NB4 (cell line): ENCODE measurements around the gene MFSD6.

ENCODE experiments used
- DNase-seq: peaks from one replicate; pipeline ENCODE4 v3.0.0; 2010; ENCODE audit warnings: low read depth
- H3K4me3 ChIP-seq: one replicate; pipeline ENCODE4 v1.5.1; 2011; ENCODE audit warnings: mild to moderate bottlenecking, low read depth, low read length, moderate library complexity
- MYC ChIP-seq: IDR thresholded peaks from 2 replicates; pipeline ENCODE4 v1.6.1; 2011; ENCODE audit warnings: low read depth, low read length
- POLR2A ChIP-seq: IDR thresholded peaks from 2 replicates; pipeline ENCODE4 v1.6.1; 2011; ENCODE audit warnings: mild to moderate bottlenecking; ENCODE audit not compliant: insufficient read length; ENCODE audit errors: extremely low read depth
- TF ChIP-seq, protein P1 (sequence below): IDR thresholded peaks from 2 replicates; pipeline ENCODE4 v1.6.1; 2011; ENCODE audit warnings: low read depth, low read length
- TF ChIP-seq, protein P2 (sequence below): IDR thresholded peaks from one replicate; pipeline ENCODE4 v1.5.1; 2012; ENCODE audit warnings: low read depth, low read length

Gene MFSD6

DNA sequence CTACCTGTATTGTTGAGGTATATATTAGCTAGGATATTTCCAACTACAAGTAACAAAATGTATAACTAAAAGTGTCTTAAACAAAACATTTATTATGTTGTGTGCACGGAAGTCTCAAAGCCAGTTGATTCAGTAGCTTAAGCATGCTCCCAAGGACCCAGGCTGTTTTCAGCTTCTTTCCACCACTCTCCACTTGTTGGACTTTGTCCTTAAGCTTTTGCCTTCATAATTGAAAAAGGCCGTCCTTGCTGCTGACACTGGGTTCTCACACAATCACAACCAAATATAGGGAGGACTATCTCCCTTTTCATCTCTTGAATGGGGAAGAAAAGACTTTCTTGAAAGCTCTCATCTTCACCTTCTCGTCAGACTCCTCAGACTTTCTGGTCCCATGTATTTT lies 138.6 kb downstream of the MFSD6 start:
- DNase-seq, result no peak
- H3K4me3 ChIP-seq, result no peak overlapping the region
- TF ChIP-seq POLR2A (no peak), MYC (no peak)
- TF ChIP-seq, protein P1, sequence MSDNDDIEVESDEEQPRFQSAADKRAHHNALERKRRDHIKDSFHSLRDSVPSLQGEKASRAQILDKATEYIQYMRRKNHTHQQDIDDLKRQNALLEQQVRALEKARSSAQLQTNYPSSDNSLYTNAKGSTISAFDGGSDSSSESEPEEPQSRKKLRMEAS, result no peak
- TF ChIP-seq, protein P2, sequence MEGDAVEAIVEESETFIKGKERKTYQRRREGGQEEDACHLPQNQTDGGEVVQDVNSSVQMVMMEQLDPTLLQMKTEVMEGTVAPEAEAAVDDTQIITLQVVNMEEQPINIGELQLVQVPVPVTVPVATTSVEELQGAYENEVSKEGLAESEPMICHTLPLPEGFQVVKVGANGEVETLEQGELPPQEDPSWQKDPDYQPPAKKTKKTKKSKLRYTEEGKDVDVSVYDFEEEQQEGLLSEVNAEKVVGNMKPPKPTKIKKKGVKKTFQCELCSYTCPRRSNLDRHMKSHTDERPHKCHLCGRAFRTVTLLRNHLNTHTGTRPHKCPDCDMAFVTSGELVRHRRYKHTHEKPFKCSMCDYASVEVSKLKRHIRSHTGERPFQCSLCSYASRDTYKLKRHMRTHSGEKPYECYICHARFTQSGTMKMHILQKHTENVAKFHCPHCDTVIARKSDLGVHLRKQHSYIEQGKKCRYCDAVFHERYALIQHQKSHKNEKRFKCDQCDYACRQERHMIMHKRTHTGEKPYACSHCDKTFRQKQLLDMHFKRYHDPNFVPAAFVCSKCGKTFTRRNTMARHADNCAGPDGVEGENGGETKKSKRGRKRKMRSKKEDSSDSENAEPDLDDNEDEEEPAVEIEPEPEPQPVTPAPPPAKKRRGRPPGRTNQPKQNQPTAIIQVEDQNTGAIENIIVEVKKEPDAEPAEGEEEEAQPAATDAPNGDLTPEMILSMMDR, result no peak

DNA sequence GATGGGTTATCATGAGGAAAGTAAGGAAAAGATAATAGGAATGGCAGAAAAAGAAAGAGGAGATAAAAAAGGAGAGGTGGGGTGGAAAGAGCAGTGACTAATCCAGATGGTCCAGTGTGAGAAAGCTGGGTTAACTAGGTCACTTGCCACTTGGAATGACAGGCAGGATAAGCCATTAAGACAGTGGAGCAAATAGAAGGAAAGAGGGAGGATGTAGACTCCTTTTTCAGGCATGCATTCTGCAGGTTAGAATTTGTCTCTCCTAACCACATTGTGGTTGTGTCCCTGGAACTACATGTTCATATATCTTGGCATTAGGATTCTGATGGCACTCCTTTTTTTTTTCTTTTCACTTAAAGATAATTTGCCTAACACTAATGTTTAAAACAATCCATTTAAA lies 139.7 kb downstream of the MFSD6 start:
- H3K4me3 ChIP-seq, result no peak overlapping the region
- no peak for DNase-seq
- no peak for TF ChIP-seq POLR2A
- TF ChIP-seq, protein P1, result no peak
- TF ChIP-seq MYC, result no peak
- TF ChIP-seq, protein P2, result no peak

DNA sequence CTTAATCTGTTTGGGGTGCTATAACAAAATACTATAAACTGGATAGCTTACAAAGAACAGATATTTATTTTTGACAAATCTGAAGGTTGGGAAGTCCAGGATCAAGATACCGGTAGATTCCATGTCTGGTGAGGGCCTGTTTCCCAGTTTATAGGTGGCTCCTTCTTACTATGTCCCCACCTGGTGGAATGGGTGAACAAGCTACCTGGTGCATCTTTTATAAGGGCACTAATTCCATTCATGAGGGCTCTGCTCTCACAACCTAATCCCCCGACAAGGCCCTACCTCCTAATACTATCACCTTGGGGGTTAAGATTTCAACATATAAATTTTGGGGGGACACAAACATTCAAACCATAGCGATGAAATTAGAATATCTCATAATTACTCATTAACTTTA lies 142.0 kb downstream of the MFSD6 start:
- no peak overlapping the region for H3K4me3 ChIP-seq
- TF ChIP-seq MYC (no peak), POLR2A (no peak)
- TF ChIP-seq, protein P2, result no peak
- TF ChIP-seq, protein P1, result no peak
- no peak for DNase-seq
